ENCODE measurements around the gene ATP9A. TPM values are rescaled to one million over a fixed set of nuclear protein-coding genes. Genes with fewer than 3 reads are reported as not detected.

The ATP9A gene
- total RNA-seq, 1 donor from 2014 or later = 18.2 TPM

DNA sequence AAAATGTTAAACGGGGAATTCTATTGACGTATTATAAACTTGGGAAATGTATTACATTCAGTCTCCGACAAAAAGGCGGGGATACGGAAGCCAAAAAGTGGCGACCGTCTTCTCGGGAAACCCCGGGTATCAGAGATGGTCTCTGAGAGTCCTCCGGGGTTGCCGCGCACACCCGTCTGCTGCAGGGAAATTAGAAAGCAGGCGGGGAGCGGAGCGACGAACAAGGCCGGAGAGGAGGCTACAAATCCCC lies 32.6 kb upstream of the ATP9A start:
- Histone ChIP-seq H3K79me2 (ENCODE audit: low read depth) (peaks cover 75% of the 10 kb centered on the region), H3K9me3 (ENCODE audit: low read depth) (no peaks in the 10 kb centered on the region), H2AFZ (replicated peaks) (no peak overlapping the region), H3K27ac (peak overlapping the region; percentile 97), H3K4me1 (peaks cover 58% of the 10 kb centered on the region), H3K36me3 (no peaks in the 10 kb centered on the region), H4K20me1 (ENCODE audit: low read depth) (peaks cover 43% of the 10 kb centered on the region), H3K27me3 (no peaks in the 10 kb centered on the region), H3F3A (ENCODE audit: low read depth) (peaks cover 72% of the 10 kb centered on the region), H3K4me3 (peak overlapping the region; percentile 97), H3K9ac (peak overlapping the region; percentile 83), H3K4me2 (peak overlapping the region; percentile 93)
- peak overlapping the region; percentile 94 for H3K27ac Mint-ChIP-seq
- H3K4me1 Mint-ChIP-seq = peaks cover 52% of the 10 kb centered on the region
- peak; percentile 56 for DNase-seq (ENCODE audit: low spot score)
- TF ChIP-seq, protein P1, sequence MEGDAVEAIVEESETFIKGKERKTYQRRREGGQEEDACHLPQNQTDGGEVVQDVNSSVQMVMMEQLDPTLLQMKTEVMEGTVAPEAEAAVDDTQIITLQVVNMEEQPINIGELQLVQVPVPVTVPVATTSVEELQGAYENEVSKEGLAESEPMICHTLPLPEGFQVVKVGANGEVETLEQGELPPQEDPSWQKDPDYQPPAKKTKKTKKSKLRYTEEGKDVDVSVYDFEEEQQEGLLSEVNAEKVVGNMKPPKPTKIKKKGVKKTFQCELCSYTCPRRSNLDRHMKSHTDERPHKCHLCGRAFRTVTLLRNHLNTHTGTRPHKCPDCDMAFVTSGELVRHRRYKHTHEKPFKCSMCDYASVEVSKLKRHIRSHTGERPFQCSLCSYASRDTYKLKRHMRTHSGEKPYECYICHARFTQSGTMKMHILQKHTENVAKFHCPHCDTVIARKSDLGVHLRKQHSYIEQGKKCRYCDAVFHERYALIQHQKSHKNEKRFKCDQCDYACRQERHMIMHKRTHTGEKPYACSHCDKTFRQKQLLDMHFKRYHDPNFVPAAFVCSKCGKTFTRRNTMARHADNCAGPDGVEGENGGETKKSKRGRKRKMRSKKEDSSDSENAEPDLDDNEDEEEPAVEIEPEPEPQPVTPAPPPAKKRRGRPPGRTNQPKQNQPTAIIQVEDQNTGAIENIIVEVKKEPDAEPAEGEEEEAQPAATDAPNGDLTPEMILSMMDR (IDR thresholded peaks at IDR 0.05) = no peak
- no peak for TF ChIP-seq EZH2 (IDR thresholded peaks at IDR 0.05)
- TF ChIP-seq EZH2phosphoT487 (IDR thresholded peaks at IDR 0.05) = no peak
- peaks cover 4% of the 10 kb centered on the region for H3K36me3 Mint-ChIP-seq
- H3K9me3 Mint-ChIP-seq = no peaks in the 10 kb centered on the region
- peaks cover 2% of the 10 kb centered on the region for H3K27me3 Mint-ChIP-seq (ENCODE audit: insufficient read depth, low read depth)
- H3K4me3 Mint-ChIP-seq = peak overlapping the region; percentile 99

- Mint-ChIP-seq H3K27me3 (ENCODE audit: insufficient read depth, low read depth) (peaks cover 2% of the 10 kb centered on the region), H3K4me1 (peaks cover 54% of the 10 kb centered on the region), H3K27ac (peak overlapping the region; percentile 94), H3K4me3 (peak overlapping the region; percentile 99), H3K36me3 (peaks cover 4% of the 10 kb centered on the region), H3K9me3 (no peaks in the 10 kb centered on the region)
- no peak for TF ChIP-seq EZH2 (IDR thresholded peaks at IDR 0.05)
- TF ChIP-seq, protein P1 (IDR thresholded peaks at IDR 0.05) = peak; percentile 96
- DNase-seq (ENCODE audit: low spot score) = peak; percentile 93
- Histone ChIP-seq H4K20me1 (ENCODE audit: low read depth) (peaks cover 49% of the 10 kb centered on the region), H3K79me2 (ENCODE audit: low read depth) (peaks cover 81% of the 10 kb centered on the region), H3K4me3 (peak overlapping the region; percentile 97), H3K4me1 (peaks cover 63% of the 10 kb centered on the region), H3K4me2 (peak overlapping the region; percentile 93), H3K9ac (peak overlapping the region; percentile 83), H3K9me3 (ENCODE audit: low read depth) (no peaks in the 10 kb centered on the region), H3F3A (ENCODE audit: low read depth) (peaks cover 77% of the 10 kb centered on the region), H3K36me3 (no peaks in the 10 kb centered on the region), H3K27me3 (no peaks in the 10 kb centered on the region), H3K27ac (peak overlapping the region; percentile 97), H2AFZ (replicated peaks) (no peak overlapping the region)
Observed at GRCh38 chr20:51800060-51800871, 32.1 kb upstream of the ATP9A start.

GRCh38 chr20:51799401-51799860 lies 31.2 kb upstream of the ATP9A start:
- TF ChIP-seq, protein P1 (IDR thresholded peaks at IDR 0.05) = no peak
- no peak for TF ChIP-seq EZH2phosphoT487 (IDR thresholded peaks at IDR 0.05)
- no peak for TF ChIP-seq EZH2 (IDR thresholded peaks at IDR 0.05)
- Histone ChIP-seq H3K4me2 (peak overlapping the region; percentile 93), H3K79me2 (ENCODE audit: low read depth) (peaks cover 89% of the 10 kb centered on the region), H3K27ac (peak overlapping the region; percentile 97), H3F3A (ENCODE audit: low read depth) (peaks cover 77% of the 10 kb centered on the region), H3K9me3 (ENCODE audit: low read depth) (no peaks in the 10 kb centered on the region), H3K4me3 (peak overlapping the region; percentile 97), H2AFZ (replicated peaks) (no peak overlapping the region), H3K36me3 (peaks cover 4% of the 10 kb centered on the region), H3K9ac (peak overlapping the region; percentile 25), H3K4me1 (peaks cover 64% of the 10 kb centered on the region), H4K20me1 (ENCODE audit: low read depth) (peaks cover 57% of the 10 kb centered on the region), H3K27me3 (no peaks in the 10 kb centered on the region)
- Mint-ChIP-seq H3K4me1 (peaks cover 54% of the 10 kb centered on the region), H3K9me3 (no peaks in the 10 kb centered on the region), H3K27ac (no peak overlapping the region), H3K4me3 (peak overlapping the region; percentile 99), H3K36me3 (peaks cover 4% of the 10 kb centered on the region), H3K27me3 (ENCODE audit: insufficient read depth, low read depth) (peaks cover 2% of the 10 kb centered on the region)
- DNase-seq (ENCODE audit: low spot score) = peak; percentile 50

All from neural progenitor cell (in vitro differentiated cells).